ENCODE data around the gene TRAF4.
A peak's percentile ranks its signal among the peaks of the same experiment; 100 is the strongest.
"Not testable (repeated sequence)": the region's sequence is repeated elsewhere in the genome, so short reads cannot be mapped to it uniquely, and the experiment has no call there.

The TRAF4 gene

GRCh38 chr17:28748852-28749515 is 5.2 kb downstream of the TRAF4 start:
- DNase-seq (ENCODE audit: low read depth): no peak

- DNase-seq (ENCODE audit: low read depth): no peak
Measured at GRCh38 chr17:28749516-28750177, 5.8 kb downstream of the TRAF4 start.

- peak; percentile 92 for DNase-seq (ENCODE audit: low read depth)
Measured at GRCh38 chr17:28750178-28751047, 6.6 kb downstream of the TRAF4 start.

- no peak for DNase-seq (ENCODE audit: low read depth)
Measured at GRCh38 chr17:28751600-28752366, 8.0 kb downstream of the TRAF4 start.

GRCh38 chr17:28755486-28755885 is 11.7 kb downstream of the TRAF4 start:
- DNase-seq (ENCODE audit: low read depth): no peak

GRCh38 chr17:28756049-28756804 is 12.4 kb downstream of the TRAF4 start:
- DNase-seq (ENCODE audit: low read depth): no peak

- DNase-seq (ENCODE audit: low read depth): no peak
Measured at GRCh38 chr17:28758411-28759121, 14.8 kb downstream of the TRAF4 start.

- DNase-seq (ENCODE audit: low read depth): no peak
Measured at GRCh38 chr17:28759256-28759865, 15.6 kb downstream of the TRAF4 start.

GRCh38 chr17:28760601-28761562 is 17.1 kb downstream of the TRAF4 start:
- peak; percentile 81 for DNase-seq (ENCODE audit: low read depth)

GRCh38 chr17:28763137-28763799 is 19.5 kb downstream of the TRAF4 start:
- no peak for DNase-seq (ENCODE audit: low read depth)

GRCh38 chr17:28763804-28764266 is 20.0 kb downstream of the TRAF4 start:
- DNase-seq (ENCODE audit: low read depth): peak; percentile 65

- no peak for DNase-seq (ENCODE audit: low read depth)
Measured at GRCh38 chr17:28765038-28765437, 21.2 kb downstream of the TRAF4 start.

GRCh38 chr17:28773736-28774135 is 29.9 kb downstream of the TRAF4 start:
- peak; percentile 37 for DNase-seq (ENCODE audit: low read depth)

- DNase-seq (ENCODE audit: low read depth): no peak
Measured at GRCh38 chr17:28774206-28774605, 30.4 kb downstream of the TRAF4 start.

GRCh38 chr17:28777178-28777577 is 33.4 kb downstream of the TRAF4 start:
- DNase-seq (ENCODE audit: low read depth): no peak

- DNase-seq (ENCODE audit: low read depth): not testable (repeated sequence)
Measured at GRCh38 chr17:28779601-28780000, 35.8 kb downstream of the TRAF4 start.

- DNase-seq (ENCODE audit: low read depth): no peak
Measured at GRCh38 chr17:28783161-28783560, 39.4 kb downstream of the TRAF4 start.

GRCh38 chr17:28788100-28788499 is 44.3 kb downstream of the TRAF4 start:
- no peak for DNase-seq (ENCODE audit: low read depth)

All from iris pigment epithelial cell (primary cell).